ELR (cell line): Measurements from ENCODE around the gene DYNLL2.
A peak's percentile ranks its signal among the peaks of the same experiment; 100 is the strongest.
"Not testable (repeated sequence)": the region's sequence is repeated elsewhere in the genome, so short reads cannot be mapped to it uniquely, and the experiment has no call there.

Experiments
- DNase-seq: peaks from one replicate; pipeline ENCODE4 v3.0.0-alpha.2; 2015; ENCODE audit warnings: low read depth

Gene DYNLL2

DNA sequence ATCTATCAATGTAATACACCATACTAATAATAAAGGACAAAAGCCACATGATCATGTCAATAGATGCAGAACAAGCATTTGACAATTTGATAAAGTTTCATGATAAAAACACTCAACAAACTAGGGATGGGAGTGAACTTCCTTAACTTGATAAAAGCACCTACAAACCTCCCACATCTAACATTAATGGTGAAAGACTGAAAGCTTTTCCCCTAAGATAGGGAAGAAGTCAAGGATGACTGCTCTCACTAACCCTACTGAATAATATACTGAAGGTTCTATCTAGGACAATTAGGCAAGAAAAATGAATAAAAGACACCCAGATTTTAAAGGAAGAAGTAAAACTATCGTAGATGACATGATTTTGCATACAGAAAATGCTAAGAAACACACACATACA, 10.4 kb upstream of the DYNLL2 start:
- DNase-seq: no peak

DNA sequence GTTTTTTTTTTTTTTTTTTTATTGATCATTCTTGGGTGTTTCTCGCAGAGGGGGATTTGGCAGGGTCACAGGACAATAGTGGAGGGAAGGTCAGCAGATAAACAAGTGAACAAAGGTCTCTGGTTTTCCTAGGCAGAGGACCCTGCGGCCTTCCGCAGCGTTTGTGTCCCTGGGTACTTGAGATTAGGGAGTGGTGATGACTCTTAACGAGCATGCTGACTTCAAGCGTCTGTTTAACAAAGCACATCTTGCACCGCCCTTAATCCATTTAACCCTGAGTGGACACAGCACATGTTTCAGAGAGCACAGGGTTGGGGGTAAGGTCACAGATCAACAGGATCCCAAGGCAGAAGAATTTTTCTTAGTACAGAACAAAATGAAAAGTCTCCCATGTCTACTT, 10.0 kb upstream of the DYNLL2 start:
- DNase-seq: not testable (repeated sequence)

DNA sequence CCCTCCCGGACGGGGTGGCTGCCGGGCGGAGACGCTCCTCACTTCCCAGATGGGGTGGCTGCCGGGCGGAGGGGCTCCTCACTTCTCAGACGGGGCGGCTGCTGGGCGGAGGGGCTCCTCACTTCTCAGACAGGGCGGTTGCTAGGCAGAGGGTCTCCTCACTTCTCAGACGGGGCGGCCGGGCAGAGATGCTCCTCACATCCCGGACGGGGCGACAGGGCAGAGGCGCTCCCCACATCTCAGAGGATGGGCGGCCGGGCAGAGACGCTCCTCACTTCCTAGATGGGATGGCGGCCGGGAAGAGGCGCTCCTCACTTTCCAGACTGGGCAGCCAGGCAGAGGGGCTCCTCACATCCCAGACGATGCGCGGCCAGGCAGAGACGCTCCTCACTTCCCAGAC, 8.8 kb upstream of the DYNLL2 start:
- DNase-seq: not testable (repeated sequence)

DNA sequence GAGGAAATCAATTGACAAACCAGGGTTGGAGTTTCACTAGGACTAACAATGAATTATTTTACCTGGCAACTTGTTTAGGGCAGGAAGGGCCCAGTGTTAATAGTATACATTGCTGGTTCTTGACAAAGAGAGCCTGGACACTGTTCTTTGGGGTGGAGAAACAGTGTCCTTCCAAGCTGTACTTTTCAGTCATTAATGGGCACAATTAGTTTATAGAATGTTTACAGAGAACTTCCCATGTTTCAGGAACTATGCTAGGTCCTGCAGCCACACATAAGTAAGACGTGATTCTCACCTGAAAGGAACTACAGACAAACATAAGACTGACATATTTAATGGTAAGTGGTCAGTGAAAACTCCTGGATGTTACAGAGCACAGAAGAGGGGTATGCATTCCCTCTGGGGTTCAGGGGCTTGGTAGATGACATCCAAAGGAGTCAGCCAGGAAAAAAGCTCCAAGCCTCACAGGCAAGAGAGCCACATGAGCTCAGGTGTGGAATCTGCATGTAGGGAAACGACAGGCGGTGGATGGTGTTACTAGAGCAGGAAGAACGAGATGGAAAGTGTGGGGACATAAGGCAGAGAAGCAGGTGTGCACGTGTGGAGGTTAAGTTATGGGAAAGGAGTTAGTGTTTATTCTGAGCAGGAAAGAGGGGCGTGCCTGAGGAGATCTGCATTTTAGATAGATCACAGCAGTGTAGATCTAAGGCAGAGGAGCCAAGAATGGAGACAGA, 3.8 kb upstream of the DYNLL2 start:
- DNase-seq: no peak

DNA sequence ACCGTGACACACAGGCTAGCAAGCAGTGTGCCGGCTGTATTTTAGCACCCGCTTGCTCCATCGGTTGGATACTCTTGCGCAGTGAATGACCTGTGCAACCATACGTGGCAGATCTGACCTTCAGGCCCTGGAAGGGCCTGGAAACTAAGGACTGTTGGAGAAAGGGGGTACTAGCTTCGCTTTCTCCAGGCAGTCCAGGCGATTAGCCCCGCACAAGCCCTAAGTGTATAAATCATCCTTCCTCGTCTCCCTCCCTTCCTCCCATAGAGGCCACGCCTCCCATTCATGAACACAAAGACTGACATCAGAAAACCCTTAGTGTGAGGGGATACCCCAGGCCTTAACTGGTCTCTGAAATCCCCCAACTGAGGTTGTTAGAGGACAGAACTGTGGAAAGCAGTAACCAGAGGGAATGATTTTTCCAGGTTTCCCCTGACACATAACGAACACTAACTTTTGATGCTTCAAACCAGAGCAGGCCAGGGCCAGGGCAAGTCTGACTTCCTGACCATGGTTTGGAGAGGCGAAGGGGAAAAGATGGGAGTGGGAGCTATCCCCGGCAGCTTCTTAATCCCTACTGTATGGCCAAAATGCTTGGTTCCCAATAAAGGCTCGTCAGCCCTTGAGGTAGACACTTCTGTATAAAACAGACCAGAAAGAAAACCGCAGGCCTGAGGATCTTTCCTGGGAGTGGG, 1.4 kb upstream of the DYNLL2 start:
- DNase-seq: no peak

DNA sequence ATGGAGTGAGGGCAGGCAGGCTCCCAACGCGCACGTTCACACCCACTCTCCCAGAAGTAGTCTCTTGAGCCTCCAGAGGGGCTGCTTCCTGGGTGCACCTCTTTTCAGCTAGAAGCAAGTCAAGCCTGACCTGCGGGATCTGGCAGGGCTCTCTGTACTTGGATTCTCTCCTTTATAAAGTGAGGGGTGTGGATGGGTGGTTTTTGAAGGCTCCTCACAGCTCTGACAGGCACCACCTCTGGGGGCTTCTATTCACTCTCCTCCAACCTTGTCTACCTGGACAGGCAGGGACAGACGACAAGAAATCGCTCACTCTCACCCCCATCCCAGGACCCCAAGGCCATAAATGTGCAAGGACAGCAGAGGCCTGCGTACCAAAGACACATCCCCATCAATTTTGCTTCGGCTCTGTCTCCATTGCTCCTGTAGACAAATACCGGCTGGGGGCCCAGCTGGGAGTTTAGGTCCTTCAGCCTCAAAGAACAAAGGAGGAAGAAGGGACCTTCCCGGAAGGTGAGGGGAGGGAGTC, 814 bp upstream of the DYNLL2 start:
- peak; percentile 14 for DNase-seq

DNA sequence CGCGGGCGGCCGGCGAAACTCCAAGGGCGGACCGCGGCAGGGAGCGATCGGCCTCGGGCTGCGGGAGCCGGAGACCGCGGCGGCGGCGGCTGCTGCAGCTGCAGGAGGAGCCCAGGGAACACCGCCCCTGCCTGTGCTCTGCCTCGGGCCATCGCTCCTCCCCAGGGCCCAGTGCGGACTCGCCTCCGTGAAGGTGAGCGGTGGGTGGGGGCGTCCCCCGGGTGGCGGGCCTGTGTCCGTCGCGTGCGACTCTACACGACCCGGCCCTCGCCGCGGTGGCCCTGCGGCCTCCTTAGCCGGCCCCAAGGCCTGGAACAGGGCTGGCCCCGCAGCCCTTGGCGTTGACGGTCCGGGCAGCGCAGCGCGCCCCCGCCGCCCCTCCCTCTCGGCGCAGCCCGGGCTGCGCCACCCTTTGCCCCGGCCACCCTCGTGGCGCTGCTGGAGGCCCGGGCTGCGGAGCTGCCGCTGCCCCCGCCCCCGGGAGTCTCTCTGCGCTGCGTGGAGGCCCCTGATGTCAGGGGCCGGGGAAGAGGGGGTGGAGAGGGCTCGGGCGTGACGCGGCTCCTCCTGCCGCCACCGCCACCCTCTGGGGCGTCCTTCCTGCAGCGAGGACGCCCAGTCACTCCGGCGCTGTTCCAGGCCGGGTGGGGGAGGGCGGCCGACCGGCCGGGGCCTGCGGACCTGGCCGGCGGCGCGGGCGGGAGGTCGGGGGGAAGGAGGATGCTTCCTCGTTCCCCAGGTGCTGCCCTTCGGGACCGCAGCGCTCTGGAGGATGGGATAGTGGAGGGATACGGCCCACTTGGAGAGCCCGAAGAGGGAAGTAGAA, 485 bp downstream of the DYNLL2 start:
- DNase-seq: peak; percentile 78

DNA sequence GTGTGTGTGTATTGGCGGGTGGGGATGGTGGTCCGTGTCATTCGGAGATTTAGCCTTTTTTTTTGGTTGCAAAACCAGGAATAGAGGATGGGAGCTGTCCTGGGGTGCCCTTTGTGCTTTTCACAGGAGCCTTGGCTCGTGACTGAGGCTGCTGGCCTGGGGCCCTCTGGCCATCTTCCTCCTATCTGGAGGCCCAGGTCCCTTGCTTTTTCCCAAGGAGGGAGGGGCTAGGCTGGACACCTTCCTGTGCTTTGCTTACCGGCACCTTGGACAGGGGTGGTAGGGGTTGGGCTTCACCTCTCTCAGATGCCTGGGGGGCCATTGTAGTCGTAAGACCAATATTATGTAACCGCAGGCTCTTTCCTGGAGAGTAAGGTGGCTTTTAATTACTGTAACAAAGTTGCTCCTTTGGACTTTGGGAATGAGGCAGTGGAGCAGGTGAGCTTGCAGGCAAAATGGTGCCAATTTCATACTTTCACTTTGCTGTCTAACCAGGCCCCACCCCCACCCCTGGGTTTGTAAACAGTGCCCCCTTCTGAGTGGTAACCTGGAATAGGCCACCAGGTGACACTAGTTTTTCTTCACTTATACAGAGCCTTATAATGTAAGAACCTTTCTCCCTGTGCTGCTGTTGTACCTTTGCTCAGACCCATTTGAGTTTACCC, 1.2 kb downstream of the DYNLL2 start:
- peak; percentile 58 for DNase-seq

DNA sequence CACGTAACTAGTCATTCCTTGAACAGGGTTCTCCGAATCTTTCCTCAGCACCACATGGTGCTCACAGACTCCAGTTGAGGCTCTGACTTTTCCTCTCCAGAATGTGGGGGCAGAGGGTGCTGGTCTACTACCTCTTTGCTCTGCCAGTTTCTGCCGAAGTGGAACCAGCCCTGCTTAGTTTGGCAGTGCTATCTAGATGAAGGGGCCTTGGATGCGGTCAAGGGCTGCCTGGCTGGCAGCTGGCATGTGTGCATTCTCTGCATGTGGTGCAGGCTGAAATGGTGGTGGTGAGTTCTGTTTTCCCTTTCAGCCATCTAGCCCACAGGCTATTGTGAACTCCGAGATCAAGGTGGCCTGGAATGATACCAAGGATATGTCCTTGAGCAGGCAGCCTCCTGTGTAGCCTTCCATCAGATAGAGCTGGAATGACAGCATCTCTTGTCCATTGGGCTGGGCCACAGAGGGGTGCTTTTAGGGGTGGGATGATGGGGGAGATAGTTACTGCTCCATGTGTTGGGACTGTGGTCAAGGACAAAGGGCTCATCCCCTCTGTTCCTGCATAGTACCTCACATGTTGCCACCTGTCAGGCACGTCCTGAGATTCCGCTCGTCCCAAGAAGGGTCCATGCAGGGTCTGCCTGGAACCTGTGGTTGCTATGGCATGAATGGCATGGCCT, 2.0 kb downstream of the DYNLL2 start:
- no peak for DNase-seq

DNA sequence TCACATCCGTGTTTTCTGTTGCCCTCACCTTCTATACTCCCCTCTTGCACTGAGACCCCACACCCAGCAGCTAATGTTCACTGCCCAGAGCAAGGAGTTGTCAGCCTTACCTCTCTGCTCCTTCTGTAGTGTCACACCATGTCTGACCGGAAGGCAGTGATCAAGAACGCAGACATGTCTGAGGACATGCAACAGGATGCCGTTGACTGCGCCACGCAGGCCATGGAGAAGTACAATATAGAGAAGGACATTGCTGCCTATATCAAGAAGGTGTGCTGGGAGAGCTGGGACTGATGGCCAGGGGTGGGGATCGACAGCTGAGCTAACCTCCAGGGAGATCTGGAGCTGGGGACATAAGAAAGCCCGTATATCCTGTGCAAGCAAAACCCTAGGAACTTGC, 3.7 kb downstream of the DYNLL2 start:
- DNase-seq: no peak

DNA sequence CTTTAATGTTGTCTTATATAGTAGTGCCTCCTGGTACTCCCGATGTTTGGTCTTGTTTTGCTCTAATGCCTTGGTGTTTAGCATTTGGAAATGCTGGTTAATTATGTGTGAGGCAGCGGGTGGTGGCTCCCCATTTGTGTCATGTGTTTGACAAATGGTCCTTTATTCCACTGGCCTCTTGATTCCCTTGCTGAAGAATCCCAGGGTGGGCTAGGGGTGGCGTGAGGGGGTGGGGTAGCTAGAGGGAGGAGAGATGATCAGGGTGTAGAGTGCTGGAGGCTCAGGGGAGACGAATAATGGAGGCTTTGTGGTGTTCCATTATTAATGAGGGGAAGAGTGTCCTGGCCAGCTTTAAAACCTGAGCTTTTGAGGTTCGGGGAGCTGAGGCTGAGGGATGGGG, 5.4 kb downstream of the DYNLL2 start:
- DNase-seq: no peak

DNA sequence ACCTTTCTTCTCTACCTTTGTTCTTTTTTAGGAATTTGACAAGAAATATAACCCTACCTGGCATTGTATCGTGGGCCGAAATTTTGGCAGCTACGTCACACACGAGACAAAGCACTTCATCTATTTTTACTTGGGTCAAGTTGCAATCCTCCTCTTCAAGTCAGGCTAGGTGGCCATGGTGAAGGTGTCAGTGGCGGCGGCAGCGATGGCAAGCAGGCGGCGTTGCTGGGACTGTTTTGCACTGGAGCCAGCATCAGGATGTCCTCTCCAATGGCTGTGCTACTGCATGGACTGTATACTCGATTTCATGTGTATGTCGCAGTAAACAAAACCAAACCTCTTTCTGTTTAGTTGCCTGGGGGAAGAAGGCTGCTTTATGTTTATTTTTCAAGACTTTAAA, 5.9 kb downstream of the DYNLL2 start:
- DNase-seq: no peak

DNA sequence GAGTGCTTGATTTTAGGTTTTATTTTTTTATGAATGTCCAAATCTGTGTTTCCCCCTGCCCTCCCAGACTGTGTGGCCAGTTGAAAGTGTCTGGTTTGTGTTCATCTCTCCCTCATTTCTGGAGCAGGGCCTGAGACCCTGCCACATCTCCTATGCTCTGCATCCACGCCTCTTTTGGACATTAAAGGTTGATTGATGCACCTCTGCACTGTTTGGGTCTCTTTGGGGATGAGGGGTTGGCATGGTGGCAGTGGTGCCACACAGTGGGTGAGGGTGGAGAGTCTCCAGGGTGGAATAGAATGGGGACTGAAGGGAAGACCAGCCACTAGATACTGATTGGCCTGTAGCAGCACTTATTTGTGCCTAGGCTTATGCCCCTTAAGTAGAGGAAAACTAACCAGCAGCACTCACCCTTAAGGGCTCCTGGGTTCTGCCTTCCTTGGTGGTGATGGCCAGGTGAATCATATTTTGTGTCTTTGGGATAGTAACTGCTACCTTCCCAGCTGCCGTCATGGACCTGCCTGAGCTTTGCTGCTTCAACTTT, 7.9 kb downstream of the DYNLL2 start:
- DNase-seq: no peak

DNA sequence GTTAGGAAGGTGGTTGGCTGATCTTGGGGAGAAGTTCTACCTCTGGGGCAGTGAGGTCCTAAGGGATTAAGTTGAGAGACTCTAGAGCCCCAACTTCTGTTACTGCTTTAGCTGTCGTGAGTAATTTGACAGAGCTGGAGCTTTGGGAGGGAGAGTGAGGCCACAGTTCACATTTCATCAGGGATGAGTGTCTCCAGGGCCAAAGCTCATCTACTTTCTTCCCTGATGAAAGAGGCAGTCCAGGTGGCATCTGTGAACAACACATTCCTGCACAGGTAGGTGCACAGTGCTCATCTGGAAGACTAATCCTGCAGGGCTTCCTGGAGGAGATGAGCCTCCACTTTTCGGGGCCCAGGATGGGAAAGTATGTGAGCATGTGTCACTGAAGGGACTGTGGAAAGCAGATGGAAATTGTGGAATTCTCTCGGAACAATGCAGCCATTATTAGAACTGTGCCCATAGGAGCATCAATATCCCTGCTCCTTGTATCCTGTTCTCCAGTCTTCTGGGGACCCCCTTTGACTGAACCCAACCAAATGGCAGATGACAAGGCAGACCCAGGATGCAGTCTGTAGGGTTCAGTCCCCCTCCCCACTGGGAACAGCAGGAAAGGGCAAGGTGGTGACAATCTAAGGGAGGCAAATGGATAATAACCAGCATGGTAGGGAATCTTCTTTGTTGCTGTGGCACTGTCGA, 9.0 kb downstream of the DYNLL2 start:
- no peak for DNase-seq

DNA sequence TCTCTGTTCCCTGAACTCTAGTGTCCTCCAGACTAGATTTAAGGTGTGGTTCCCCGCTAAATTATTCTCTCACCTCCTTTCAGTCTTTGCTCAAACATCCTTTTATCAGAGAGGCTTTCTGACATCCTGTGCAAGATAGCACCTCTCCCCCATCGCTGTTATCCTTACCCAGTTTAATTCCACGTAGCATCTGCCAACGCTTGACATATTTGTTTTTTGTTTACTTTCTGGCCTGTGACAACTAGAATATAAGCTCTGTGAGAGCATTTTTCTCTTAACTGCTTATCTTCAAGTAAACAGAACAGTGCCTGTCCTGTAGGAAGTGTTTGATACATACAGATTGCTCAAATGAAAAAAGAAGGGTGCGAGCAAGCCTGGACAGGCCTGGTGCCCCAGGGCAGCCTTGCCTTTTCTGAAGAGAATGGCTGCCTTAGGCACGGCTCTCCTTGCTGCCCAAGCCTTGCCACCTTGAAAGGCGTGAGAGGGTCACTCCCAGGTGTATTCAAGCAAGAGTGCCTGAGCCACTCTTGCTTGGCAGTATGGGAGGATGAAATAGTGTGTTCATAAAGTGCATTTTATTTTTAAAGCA, 9.7 kb downstream of the DYNLL2 start:
- no peak for DNase-seq

DNA sequence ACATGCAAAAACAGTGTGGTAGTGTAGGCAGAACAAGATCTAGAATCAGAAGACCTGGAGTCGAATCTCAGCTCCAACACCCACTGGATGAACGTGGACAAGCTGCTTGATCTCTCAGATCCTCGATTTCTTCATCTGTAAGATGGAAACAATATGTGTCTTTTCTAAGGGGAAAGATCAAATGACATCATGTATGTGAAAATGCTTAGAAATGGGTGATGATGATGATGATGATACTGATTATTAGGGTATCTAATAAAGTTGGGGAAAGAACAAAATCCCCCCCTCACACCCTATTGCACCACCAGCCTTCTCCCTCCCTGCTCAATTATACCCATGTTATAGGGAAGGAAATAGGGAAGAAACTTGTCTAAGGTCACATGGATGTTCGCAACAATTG, 10.9 kb downstream of the DYNLL2 start:
- DNase-seq: no peak

DNA sequence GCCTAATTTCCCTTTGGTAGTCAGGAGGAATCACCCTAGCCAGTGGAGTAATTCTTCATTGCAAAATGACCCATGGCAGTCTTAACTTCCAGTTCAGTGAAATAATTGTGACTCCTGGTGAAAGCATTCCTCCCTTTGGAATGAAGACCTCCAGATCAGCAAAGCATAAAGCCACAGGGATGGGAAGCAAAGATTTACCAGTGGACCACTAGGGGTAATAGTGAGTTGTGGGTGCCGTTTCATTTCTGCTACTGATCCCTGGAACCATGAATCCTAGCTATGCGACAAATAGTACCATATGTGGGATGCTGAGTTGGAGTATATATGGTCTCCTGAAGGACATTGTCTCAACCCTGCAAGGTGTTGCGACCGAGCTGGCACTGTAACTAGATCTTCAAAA, 13.7 kb downstream of the DYNLL2 start:
- DNase-seq: peak; percentile 36

DNA sequence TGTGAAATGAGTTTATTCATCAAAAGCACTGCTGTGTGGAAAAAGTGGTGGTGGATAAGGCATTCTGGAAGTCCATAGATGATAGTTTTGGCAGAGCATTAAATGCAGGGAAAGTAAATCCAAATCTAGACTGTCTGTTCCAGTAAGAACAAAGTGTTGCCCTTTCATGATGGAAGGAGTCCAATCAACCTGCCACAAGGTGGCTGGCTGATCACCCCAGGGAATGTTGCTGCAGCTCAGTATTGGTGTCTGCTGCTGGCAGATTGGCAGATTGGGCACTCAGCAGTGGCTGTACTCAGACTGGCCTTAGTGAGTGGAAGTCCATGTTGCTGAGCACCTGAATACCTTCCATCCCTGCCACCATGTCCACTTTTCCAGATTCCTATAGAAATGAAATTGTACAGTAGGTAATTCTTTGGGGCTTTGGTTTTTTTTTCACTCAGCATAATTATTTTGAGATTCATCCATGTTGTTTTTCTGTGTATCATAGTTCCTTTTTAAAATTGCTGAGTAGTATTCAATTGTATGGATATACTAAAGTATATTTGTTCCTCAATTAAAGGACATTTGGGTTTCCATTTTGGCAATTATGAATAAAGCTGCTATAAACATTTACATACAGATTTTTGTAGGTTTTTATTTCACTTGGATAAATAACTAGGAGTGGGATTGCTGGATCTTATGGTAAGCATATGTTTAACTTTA, 14.3 kb downstream of the DYNLL2 start:
- no peak for DNase-seq

DNA sequence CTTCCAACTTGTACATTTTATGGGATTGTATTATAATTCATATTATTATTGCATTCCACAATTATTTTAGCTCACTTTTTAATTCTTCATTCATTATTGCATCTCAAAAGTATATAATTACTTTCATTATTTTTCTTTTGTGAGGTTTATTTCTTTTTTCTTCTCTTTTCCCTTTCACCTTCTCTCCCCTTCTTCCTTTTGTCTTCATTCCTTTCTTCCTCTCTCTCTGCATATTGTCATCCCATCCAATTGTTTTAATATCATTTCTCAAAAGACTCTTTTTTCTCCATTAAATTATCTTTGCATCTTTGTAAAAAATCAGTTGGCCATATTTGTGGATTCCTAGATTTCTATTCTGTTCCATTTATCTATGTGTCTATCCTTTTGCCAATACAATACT, 17.3 kb downstream of the DYNLL2 start:
- DNase-seq: no peak

DNA sequence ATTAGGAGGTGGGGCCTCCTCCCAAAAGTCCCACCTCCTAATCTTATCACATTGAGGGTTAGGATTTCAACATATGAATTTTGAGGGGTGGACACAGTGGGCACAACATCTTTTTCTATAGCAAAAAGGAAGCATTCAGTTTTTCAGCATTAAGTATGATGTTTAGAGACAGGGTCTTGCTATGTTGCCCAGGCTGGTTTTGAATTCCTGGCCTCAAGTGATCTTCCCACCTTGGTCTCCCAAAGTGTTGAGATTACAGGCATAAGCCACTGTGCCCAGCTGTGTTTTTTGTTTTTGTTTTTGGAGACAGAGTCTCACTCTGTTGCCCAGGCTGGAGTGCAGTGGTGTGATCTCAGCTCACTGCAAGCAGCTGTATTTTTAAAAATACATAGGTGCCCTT, 18.7 kb downstream of the DYNLL2 start:
- DNase-seq: not testable (repeated sequence)
